Measurements from ENCODE around the gene LTA. TPM values are rescaled to one million over a fixed set of nuclear protein-coding genes. Genes with fewer than 3 reads are reported as not detected.

Gene LTA
- polyA plus RNA-seq, 3 donors from 2014 or later: 1.4 to 6.6 (median 3.1) TPM

GRCh38 chr6:31534011-31534410 is 38.1 kb upstream of the LTA start:
- Mint-ChIP-seq H3K4me1 (peaks cover 19 to 46% of the 10 kb centered on the region in 2 donors), H3K4me3 (no peak overlapping the region), H3K36me3 (peaks cover 20 to 71% (median 43%) of the 10 kb centered on the region in 3 donors), H3K27ac (no peak overlapping the region), H3K9me3 (no peaks in the 10 kb centered on the region), H3K27me3 (ENCODE audit: low read depth in 3 of 3) (peaks cover 0 to 10% (median 2%) of the 10 kb centered on the region in 3 donors)
- DNase-seq: no peak

GRCh38 chr6:31534521-31535040 is 37.5 kb upstream of the LTA start:
- DNase-seq: no peak
- H3K4me1 Mint-ChIP-seq: peaks cover 24 to 51% of the 10 kb centered on the region in 2 donors
- H3K36me3 Mint-ChIP-seq: peaks cover 24 to 75% (median 49%) of the 10 kb centered on the region in 3 donors
- H3K27me3 Mint-ChIP-seq (ENCODE audit: low read depth in 3 of 3): peaks cover 0 to 10% (median 0%) of the 10 kb centered on the region in 3 donors
- peak overlapping the region in 1 of 6 donors; percentile 5 for H3K27ac Mint-ChIP-seq
- no peaks in the 10 kb centered on the region for H3K9me3 Mint-ChIP-seq
- no peak overlapping the region for H3K4me3 Mint-ChIP-seq

GRCh38 chr6:31535538-31536324 is 36.4 kb upstream of the LTA start:
- Mint-ChIP-seq H3K27ac (peak overlapping the region in 4 of 6 donors; percentile 7 to 53 (median 46)), H3K36me3 (peaks cover 24 to 71% (median 47%) of the 10 kb centered on the region in 3 donors), H3K4me1 (peaks cover 36 to 60% of the 10 kb centered on the region in 2 donors), H3K9me3 (no peaks in the 10 kb centered on the region), H3K4me3 (no peak overlapping the region), H3K27me3 (ENCODE audit: low read depth in 3 of 3) (peaks cover 1 to 14% (median 2%) of the 10 kb centered on the region in 3 donors)
- no peak for DNase-seq

- DNase-seq: no peak
- Mint-ChIP-seq H3K9me3 (no peaks in the 10 kb centered on the region), H3K36me3 (peaks cover 15 to 48% (median 41%) of the 10 kb centered on the region in 3 donors), H3K4me3 (peak overlapping the region; percentile 98 to 99 (median 98)), H3K4me1 (peaks cover 57 to 60% of the 10 kb centered on the region in 2 donors), H3K27me3 (ENCODE audit: low read depth in 3 of 3) (peaks cover 12 to 27% (median 15%) of the 10 kb centered on the region in 3 donors), H3K27ac (peak overlapping the region; percentile 92 to 98 (median 94))
These were observed 33.2 kb upstream of the LTA start for GRCh38 chr6:31538805-31539400.

- no peak for DNase-seq
- Mint-ChIP-seq H3K36me3 (peaks cover 15 to 34% (median 32%) of the 10 kb centered on the region in 3 donors), H3K27ac (peak overlapping the region; percentile 93 to 98 (median 95)), H3K4me3 (peak overlapping the region; percentile 98 to 99 (median 98)), H3K27me3 (ENCODE audit: low read depth in 3 of 3) (peaks cover 12 to 19% (median 15%) of the 10 kb centered on the region in 3 donors), H3K4me1 (peaks cover 56 to 57% of the 10 kb centered on the region in 2 donors), H3K9me3 (no peaks in the 10 kb centered on the region)
These were observed 31.4 kb upstream of the LTA start for GRCh38 chr6:31540640-31541039.

- peaks cover 15 to 29% (median 27%) of the 10 kb centered on the region in 3 donors for H3K36me3 Mint-ChIP-seq
- H3K9me3 Mint-ChIP-seq: no peaks in the 10 kb centered on the region
- peak overlapping the region; percentile 98 to 99 (median 98) for H3K4me3 Mint-ChIP-seq
- peaks cover 51 to 54% of the 10 kb centered on the region in 2 donors for H3K4me1 Mint-ChIP-seq
- H3K27me3 Mint-ChIP-seq (ENCODE audit: low read depth in 3 of 3): peaks cover 12 to 19% (median 15%) of the 10 kb centered on the region in 3 donors
- DNase-seq: peak; percentile 75 to 83 (median 76)
- H3K27ac Mint-ChIP-seq: peak overlapping the region; percentile 93 to 98 (median 95)
These were observed 30.9 kb upstream of the LTA start for GRCh38 chr6:31541059-31541657.

GRCh38 chr6:31541658-31542521 is 30.2 kb upstream of the LTA start, which contains the start of gene DDX39B:
Gene DDX39B, minus strand, starts transcription at chr6:31542003. Its CDS starts 1,471 bp downstream, at chr6:31540532.
- Mint-ChIP-seq H3K4me1 (peaks cover 52 to 57% of the 10 kb centered on the region in 2 donors), H3K27me3 (ENCODE audit: low read depth in 3 of 3) (peaks cover 12 to 21% (median 15%) of the 10 kb centered on the region in 3 donors)
- peak; percentile 92 to 95 (median 95) for DNase-seq

GRCh38 chr6:31543639-31544038 is 28.4 kb upstream of the LTA start:
- Mint-ChIP-seq H3K27ac (peak overlapping the region in 2 of 6 donors; percentile 94 to 96), H3K4me1 (peaks cover 64 to 66% of the 10 kb centered on the region in 2 donors), H3K4me3 (peak overlapping the region in 2 of 5 donors; percentile 0 to 99), H3K36me3 (peaks cover 11 to 16% (median 15%) of the 10 kb centered on the region in 3 donors), H3K27me3 (ENCODE audit: low read depth in 3 of 3) (peaks cover 12 to 22% (median 15%) of the 10 kb centered on the region in 3 donors), H3K9me3 (no peaks in the 10 kb centered on the region)
- DNase-seq: no peak

More at GRCh38 chr6:31541658-31542521, 30.2 kb upstream of the LTA start, which contains the start of gene DDX39B:
- Mint-ChIP-seq H3K4me3 (peak within 1 kb of the TSS; percentile 98 to 99 (median 98)), H3K9me3 (no peaks in the 10 kb centered on the region), H3K27ac (peak within 1 kb of the TSS; percentile 93 to 98 (median 95)), H3K36me3 (peaks cover 11 to 23% (median 21%) of the 10 kb centered on the region in 3 donors)

- Mint-ChIP-seq H3K27ac (peak overlapping the region in 1 of 6 donors; percentile 5), H3K27me3 (ENCODE audit: low read depth in 3 of 3) (peaks cover 12 to 22% (median 15%) of the 10 kb centered on the region in 3 donors), H3K4me1 (peaks cover 57 to 59% of the 10 kb centered on the region in 2 donors), H3K9me3 (no peaks in the 10 kb centered on the region), H3K36me3 (peaks cover 7% of the 10 kb centered on the region in 3 donors), H3K4me3 (peak overlapping the region in 1 of 5 donors; percentile 22)
- no peak for DNase-seq
These were observed 27.4 kb upstream of the LTA start for GRCh38 chr6:31544676-31545075.

GRCh38 chr6:31545291-31545690 is 26.8 kb upstream of the LTA start:
- Mint-ChIP-seq H3K4me1 (peaks cover 51 to 53% of the 10 kb centered on the region in 2 donors), H3K4me3 (peak overlapping the region in 1 of 5 donors; percentile 22), H3K27me3 (ENCODE audit: low read depth in 3 of 3) (peaks cover 12 to 19% (median 15%) of the 10 kb centered on the region in 3 donors)

GRCh38 chr6:31546339-31546957 is 25.6 kb upstream of the LTA start, which contains the start of gene ATP6V1G2:
Gene ATP6V1G2, minus strand, starts transcription at chr6:31546608. Its CDS starts 49 bp downstream, at chr6:31546559.
- peaks cover 8 to 13% (median 9%) of the 10 kb centered on the region in 3 donors for H3K27me3 Mint-ChIP-seq (ENCODE audit: low read depth in 3 of 3)
- peak within 1 kb of the TSS; percentile 89 to 93 (median 91) for H3K4me3 Mint-ChIP-seq
- no peaks in the 10 kb centered on the region for H3K9me3 Mint-ChIP-seq
- peak within 1 kb of the TSS; percentile 88 to 99 (median 95) for H3K27ac Mint-ChIP-seq
- H3K4me1 Mint-ChIP-seq: peaks cover 45 to 46% of the 10 kb centered on the region in 2 donors
- peaks cover 0 to 4% (median 0%) of the 10 kb centered on the region in 3 donors for H3K36me3 Mint-ChIP-seq
- peak; percentile 72 to 74 (median 73) for DNase-seq

More at GRCh38 chr6:31545291-31545690, 26.8 kb upstream of the LTA start:
- Mint-ChIP-seq H3K9me3 (no peaks in the 10 kb centered on the region), H3K27ac (no peak overlapping the region), H3K36me3 (peaks cover 2% of the 10 kb centered on the region in 3 donors)
- no peak for DNase-seq

All from immature natural killer cell (primary cell).